NB4 (cell line): ENCODE data around the gene OOSP4B.
A peak's percentile ranks its signal among the peaks of the same experiment; 100 is the strongest.

ENCODE experiments used
- DNase-seq: peaks from one replicate; pipeline ENCODE4 v3.0.0; 2010; ENCODE audit warnings: low read depth
- H3K4me3 ChIP-seq: one replicate; pipeline ENCODE4 v1.5.1; 2011; ENCODE audit warnings: mild to moderate bottlenecking, low read depth, low read length, moderate library complexity
- CTCF ChIP-seq: IDR thresholded peaks from one replicate; pipeline ENCODE4 v1.5.1; 2012; ENCODE audit warnings: low read depth, low read length
- MAX ChIP-seq: IDR thresholded peaks from 2 replicates; pipeline ENCODE4 v1.6.1; 2011; ENCODE audit warnings: low read depth, low read length
- MYC ChIP-seq: IDR thresholded peaks from 2 replicates; pipeline ENCODE4 v1.6.1; 2011; ENCODE audit warnings: low read depth, low read length
- POLR2A ChIP-seq: IDR thresholded peaks from 2 replicates; pipeline ENCODE4 v1.6.1; 2011; ENCODE audit warnings: mild to moderate bottlenecking; ENCODE audit not compliant: insufficient read length; ENCODE audit errors: extremely low read depth

The OOSP4B gene

GRCh38 chr11:60077216-60077817 is 60.3 kb downstream of the OOSP4B start:
- TF ChIP-seq MYC: no peak
- TF ChIP-seq CTCF: no peak
- TF ChIP-seq MAX: no peak
- TF ChIP-seq POLR2A: no peak
- no peak overlapping the region for H3K4me3 ChIP-seq
- DNase-seq: peak; percentile 63

GRCh38 chr11:60077981-60078380 is 61.0 kb downstream of the OOSP4B start:
- TF ChIP-seq POLR2A (no peak), MYC (no peak), MAX (no peak), CTCF (no peak)
- peak; percentile 90 for DNase-seq
- H3K4me3 ChIP-seq: no peak overlapping the region

- peak; percentile 21 for DNase-seq
Observed at GRCh38 chr11:60078745-60079144, 61.8 kb downstream of the OOSP4B start.

GRCh38 chr11:60080535-60080934 is 63.6 kb downstream of the OOSP4B start:
- DNase-seq: no peak
- TF ChIP-seq POLR2A: no peak
- no peak for TF ChIP-seq CTCF
- TF ChIP-seq MYC: no peak
- TF ChIP-seq MAX: no peak
- no peak overlapping the region for H3K4me3 ChIP-seq

More at GRCh38 chr11:60078745-60079144, 61.8 kb downstream of the OOSP4B start:
- TF ChIP-seq MAX (no peak), CTCF (no peak), MYC (no peak), POLR2A (no peak)
- H3K4me3 ChIP-seq: no peak overlapping the region
